Embryonic facial prominence (tissue), 1 donor: ENCODE data around the gene ELFN1.

ENCODE experiments used
- DNase-seq: peaks from one replicate; pipeline ENCODE4 v3.0.0-alpha.2; 2016; ENCODE audit errors: extremely low spot score

ELFN1 gene

DNA sequence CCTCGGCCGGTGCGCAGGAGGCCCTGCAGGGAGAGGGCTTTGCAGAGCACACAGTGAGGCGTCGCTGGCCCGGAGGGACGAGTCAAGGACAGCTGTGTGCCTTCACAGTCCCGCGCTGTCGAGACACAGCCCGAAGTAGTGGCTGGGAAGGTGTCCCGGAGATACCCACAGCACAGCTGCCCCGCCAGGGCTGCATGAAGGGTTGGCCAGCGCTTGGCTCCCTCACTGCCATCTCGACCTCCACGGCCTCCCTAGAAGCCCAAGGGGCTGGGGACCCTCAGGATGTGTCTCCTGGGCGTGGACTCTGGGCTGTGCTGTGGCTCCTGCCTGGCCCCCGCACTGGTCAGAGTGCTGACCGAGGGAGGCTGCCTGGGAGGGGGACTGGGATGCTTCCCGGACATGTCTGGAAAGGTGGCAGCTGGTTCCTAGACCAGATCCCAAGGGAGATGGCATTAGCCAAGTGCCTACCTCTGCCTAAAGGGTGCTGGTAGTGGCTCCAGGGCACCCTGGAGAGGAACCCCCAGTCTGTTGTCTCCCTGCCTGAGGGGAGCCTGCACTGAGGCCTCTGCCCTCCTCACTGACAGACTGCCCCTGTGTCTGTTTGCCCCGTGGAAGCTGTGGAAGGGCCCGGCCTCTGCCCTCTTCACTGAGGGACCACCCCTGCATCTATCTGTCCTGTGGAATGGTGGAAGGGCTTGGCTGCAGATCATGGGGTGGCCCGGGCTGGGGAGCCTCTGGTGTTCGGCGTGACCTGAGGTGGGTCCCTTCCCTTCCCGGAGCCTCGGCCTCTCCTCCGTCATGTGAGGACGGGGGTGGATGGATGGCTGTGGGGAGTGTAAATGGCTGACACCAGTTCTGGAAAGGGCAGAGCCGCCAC lies 5.8 kb downstream of the ELFN1 start:
- DNase-seq = no peak

DNA sequence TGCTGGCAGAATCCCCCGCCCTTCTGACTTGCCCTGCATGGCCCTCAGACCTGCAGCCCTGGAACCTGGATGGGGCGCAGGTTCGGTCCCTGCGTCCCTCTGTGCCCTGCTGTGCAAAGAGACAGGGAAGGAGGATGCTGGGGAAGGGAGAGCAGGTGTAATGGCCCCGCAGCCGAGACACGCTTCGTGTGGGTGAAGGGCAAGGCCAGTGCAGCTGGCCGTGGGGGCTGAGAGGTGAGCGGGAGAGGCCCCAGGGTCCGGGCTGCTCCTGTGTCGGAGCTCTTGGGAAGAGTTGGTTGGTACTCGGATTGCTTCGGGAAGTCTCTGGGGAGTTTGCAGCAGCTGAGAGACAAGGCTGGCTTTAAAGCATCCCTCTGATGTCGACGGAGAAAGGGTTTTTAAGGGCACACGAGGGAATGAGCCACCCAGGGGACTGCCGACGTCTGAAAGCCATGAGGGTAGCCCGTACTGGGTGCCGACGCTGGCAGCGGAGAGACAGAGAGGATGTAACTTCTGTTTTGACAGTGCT lies 6.5 kb downstream of the ELFN1 start:
- no peak for DNase-seq

DNA sequence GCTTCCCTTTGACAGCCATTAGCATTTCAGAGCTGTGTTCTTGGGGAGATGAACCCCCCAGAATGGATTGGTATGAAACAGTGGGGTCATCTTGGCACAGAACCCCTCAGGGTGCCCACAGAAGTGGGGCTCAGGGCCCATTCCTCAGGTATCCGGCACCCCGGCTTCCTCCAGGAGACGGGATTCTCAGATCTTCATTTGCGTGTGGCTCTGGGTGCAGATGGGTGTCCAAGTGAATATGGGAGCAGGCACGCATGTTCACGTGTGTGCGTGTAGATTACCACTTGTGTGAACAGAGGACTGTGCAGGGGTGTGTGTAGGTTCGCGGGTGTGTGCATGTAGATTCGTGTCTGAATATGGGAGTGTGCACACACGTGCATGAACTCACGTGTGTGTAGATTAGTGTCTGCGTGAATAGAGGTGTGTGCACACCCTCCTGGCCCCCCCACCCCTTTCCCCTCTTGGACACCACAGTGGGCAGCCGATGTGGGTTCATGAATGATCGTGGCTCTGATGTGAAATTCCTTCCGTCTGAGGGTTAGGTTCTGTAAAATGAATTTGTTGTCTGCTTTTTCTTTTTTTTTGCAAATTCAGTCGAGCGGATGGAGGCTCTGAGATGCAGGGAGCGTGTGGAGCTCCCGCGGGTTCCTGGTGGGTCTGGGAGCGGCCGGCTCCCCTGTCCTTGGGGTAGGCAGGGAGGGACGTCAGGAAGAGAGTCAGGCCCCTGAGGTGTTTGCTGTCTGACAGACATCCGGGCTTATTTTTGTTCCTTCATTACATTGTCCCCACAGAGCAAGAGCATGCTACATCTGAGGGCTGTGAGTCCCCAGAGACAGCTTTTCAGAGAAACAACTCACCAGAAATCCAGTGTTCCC lies 7.4 kb downstream of the ELFN1 start:
- no peak for DNase-seq

DNA sequence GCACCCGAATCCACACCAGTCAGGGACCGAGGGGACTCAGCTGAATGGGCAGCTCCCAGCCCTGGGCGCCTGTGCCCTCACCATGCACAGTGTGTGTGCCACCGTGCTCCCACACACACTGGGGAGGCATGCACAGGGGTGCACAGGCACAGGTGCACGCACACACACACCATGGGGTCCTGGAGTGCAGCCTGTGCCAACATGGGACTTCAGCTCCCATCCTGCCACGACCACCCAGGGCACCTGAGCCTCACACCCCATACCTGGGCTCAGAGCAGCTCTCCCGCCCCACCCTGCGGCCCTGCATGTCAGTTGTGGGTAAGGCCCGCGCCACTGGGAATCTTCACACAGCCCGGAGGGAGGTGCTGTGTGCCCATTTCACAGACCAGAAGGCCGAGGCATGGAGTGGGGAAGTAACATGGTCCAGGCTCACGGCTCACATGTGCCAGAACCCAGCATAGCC lies 8.0 kb downstream of the ELFN1 start:
- DNase-seq = no peak

DNA sequence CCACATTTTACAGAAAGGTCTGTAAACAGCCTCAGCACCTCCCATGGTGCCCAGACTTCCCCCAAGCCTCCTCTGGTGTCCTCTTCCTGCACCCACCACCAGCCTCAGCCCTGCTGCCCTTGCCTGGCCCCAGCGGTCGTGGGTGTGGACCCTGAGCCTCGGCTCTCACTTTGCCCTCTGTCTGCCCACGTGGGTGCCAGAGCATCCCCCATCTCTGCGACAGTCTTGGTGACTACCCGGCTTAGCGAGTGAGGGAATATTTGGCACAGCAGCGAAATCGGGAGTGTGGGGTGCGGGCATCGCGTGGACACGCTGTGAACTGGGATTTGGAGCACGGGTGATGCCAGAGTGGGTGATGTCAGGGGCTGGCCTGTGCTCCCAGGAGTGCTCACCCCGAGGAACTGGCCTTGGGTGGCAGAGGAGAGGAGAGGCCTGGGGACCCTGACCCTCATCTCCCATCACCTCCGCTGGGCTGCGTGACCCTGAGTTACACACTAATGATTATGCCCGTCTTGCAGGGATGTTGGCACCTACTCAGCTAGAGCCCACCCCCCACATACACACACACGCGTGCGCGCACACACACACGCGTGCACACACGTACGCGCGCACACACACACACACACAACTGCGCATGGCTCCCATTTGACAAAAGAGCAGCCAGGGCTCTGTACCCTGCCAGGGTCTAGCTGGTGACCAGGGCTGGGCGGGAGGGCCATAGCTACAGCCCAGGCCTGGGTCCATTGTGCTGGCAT lies 8.7 kb downstream of the ELFN1 start:
- no peak for DNase-seq

DNA sequence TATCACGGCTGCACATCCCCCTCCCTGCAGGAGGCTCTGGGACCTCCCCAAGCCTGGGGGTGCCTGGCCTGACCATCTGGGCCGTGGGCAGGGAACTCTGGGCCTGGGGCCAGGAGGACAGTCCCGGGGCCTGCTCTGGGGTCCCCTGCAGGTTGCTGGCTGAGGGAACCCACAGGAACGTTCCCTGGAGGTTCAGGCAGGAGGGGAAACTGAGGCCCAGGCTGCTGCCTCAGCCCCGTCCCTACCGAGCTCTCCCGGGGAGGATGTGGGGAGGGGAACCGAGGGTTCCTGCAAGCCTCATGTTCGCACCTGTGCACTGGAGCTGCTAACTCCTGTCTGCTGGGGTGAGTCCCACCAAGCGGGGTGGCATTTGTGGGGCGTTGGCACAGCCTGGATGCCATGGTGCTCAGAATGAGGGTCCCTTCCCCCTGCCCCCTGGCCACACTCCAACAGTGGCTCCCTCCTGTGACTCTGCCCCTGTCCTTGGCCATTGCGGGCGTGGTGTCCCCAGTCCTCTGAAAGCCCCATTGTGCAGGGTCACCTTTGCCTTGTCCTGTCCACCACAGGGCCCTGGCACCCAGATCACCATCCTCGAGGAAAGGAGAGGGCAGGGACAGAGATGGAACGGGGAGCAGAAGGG lies 9.4 kb downstream of the ELFN1 start:
- DNase-seq = no peak

DNA sequence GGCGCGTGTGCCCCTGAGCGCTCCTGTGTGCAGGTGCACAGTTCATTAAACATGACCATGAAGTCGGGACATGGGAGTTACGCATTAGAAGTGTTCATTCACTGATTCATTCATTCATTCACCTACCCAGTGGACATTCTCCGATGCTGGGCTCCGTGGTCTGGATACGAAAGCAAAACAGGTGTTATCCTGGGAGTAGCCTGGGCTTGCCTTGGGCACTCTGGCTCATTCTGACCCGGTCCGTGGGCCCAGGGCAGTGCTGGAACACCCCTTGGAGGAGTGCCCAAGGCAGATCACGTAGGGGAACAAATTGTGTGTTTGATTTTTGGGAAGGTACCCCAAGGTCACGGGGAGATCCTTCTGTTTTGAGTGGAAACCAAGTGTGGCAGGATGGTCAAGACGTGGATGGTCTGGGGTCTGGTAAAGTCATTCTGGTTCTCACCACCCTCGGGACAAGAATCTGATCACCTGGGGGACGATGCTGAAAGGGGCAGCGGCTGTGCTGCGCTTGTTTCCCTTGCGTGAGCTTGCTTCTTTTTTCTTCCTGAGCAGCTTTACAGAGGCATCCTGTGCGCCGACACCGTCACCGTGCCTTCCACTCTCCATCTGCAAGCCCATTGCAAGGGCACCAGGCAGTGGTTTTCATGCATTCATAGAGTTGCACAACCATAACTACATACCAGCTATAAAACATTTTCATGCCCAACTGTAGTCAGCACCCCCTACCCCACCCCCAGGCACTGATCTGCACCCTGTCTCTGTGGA lies 10.1 kb downstream of the ELFN1 start:
- no peak for DNase-seq

DNA sequence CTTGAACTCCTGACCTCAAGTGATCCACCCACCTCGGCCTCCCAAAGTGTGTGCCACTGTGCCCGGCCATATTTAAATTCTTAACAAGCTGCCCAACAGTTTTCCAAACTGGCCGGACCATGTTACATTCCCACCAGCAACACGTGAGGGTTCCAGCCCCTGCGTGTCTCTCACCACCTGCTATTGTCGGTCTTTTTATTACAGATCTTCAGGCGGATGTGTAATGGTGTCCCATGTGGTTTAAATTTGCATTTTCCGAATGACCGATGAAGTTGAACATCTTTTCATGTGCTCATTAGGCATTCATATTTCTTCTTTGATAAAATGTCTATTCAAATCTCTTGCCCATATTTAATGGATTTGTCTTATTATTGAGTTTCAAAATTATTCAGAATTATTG lies 11.5 kb downstream of the ELFN1 start:
- DNase-seq = no peak

DNA sequence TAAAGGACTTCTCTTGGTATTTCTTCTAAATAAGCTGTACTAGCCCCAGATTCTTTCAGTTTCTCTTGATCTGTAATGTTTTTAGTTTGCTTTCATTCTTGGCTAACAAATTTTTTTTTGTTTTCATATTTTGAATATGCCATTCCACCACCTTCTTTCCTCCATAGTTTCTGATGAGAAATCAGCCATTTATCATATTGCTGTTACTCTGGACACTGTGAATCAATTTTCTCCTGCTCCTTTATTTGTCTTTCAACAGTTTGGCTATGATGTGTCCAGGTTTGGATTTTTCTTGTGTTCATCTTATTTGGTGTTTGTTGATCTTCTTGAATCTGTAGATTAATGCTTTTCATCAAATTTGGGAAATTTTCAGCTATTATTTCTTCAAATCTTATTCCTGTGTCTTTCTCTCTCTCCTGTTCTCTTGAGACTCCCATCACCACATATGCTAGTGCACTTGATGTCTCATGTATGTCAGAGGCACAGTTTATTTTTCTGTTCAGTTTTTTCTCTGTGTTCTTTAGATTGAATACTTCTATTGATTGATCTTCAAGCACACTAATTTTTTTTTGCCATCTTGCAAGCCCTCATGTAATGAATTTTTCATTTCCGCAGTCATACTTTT lies 15.0 kb downstream of the ELFN1 start:
- DNase-seq = no peak

DNA sequence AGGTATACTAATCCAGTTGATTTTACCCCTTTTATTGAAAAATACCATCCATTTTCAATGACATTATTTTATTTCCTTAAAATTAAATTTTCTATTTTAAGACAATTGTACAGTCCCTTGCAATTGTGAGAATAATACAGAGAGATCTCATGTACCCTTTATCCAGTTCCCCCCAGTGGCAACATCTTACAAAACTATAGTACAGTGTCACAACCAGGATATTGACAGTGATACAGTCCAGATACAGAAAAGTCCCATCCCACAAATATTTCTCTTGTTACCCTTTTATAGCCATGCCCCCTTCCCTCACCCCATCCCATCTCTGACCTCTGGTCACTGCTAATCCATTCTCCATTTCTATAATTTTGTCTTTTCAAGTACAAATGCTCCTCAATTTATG lies 18.5 kb downstream of the ELFN1 start:
- DNase-seq = no peak

DNA sequence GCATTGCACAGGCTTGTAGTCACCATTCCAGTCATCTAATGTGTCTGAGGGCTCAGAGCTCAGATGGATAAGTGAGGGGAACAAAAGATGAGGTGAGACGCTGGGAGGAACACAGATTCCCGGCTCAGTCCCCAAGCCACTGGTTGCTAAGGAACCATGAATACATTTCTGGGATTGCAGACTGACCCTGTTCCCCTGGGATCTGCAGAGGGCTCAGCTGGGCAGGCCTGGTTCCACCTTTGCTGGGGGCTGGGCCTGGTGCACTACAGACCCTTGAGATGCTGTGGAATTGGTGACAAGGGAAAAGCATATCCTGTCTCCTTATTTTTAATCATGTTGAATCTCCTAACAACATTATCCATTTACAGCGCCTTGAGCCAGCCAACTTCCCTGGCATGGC lies 19.2 kb downstream of the ELFN1 start:
- DNase-seq = no peak

DNA sequence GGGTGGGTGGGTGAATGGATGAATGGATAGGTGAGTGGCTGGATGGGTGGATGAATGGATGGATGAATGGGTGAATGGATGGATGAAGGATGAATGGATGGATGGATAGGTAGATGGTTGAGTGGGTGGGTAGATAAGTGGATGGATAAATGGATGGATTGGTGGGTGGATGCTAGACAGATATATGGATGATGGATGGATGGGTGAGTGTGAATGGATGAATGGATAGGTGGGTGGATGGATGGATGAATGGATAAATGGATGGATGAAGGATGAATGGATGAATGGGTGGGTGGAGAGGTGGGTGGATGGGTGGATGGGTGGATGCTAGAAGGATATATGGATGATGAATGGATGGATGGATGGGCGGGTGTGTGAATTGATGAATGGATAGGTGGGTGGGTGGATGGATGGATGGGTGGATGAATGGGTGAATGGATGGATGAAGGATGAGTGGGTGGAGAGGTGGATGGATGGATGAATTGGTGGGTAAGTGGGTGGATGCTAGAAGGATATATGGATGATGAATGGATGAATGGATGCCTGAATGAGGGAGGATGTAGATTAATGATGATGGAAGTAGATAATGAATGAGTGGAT lies 20.4 kb downstream of the ELFN1 start:
- no peak for DNase-seq

DNA sequence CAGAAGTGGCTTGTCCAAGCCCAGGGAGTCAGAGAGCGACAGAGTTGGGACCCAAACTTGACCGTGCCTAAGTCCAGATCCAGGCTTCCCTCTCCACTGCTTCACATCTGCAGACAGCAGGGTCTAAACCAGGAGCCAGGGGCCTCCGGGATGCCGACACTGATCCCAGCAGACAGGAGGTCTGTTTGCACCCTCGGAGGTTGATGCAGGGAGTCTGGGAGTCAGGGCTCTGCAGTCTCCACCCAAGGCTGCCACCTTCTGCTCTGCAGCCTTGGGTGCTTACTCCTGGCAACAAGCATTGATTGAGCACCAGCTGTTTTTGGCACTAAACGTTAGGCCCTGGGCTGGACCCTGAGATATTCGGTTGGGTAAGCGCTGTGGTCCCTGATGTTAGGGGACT lies 21.0 kb downstream of the ELFN1 start:
- no peak for DNase-seq

DNA sequence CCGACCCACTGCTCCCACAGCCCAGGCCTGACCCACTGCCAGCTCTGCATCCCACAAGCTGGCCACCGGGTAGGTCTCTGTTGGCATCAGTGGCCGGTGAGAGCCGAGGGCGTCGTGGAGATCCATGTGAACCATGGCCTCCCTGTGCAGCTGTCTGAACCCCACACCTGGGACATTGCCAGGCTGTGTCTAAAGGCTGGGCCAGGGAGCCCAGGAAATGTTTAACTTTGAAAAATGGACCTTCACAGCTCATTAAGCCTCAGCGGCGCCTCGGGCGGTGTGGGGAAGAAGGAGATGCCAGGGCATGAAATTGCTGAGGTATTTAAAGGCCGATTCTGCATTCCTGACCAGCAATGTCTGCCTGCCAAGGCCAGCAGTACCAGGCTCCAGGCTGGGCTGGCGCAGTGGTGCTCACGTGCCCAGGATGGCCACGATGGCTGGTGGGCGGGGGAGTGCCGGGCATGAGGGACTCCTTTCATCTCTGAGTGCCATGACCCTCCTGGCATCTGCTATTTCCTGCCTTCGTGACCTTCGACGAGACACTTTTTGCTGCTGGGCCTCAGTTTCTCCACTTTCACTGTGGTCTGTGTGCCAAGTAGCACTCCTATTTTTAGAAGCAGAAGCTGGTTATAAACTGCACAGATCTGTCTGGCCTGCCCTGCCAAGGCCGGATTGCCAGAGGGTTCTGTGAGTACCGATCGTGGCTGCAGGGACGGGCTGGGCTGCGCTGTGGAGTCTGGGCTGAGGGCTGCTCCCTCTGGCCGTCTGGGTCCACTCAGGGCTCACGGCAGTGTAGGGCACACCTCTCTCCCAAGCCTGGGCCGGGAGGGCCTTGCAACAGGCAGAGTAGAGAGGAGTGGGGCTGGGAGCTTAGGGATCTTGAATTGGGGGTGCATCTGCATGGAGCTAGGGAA lies 21.8 kb downstream of the ELFN1 start:
- no peak for DNase-seq

DNA sequence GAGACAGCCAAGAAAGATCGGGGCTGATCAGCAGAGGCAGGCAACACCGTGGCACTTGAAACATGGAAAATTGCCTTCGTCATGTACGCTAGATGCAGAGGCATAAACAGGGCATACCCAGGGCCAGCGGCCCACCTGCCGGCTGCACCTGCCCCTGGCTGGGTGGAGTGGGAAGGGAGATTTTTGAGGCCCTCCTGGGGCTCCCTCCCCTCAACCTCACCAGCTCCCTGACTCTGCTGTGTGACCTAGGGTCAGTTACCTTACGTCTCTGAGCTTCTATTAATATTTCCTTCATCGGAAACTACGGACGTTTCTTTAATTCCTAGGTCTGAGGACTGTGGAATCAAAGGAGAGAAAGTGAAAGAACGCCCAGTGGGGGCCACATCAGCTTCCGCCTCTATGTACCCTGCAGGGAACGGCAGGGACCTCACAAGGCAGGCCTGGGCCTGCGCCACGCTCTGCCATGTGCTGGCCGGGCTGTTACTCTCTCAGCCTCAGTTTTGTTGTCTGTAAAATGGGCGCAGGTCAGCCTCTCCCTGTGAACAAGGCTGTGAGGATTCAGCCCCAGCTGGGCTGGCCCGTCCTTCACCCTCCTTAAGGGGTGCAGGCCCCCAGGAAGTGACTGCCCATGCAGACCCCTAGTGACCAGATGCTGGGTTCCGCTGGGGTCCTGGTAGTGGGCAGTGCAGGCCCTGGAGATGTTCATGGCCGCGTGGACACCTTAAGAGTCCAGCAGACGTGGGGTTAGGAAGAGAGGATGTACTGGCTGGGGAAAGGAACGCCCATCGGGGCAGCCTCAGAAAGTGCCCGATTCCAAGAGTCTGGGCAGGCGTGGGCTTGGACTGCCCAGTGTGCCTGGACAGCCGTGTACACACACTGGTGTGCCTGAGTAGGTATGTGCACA lies 22.7 kb downstream of the ELFN1 start:
- no peak for DNase-seq

DNA sequence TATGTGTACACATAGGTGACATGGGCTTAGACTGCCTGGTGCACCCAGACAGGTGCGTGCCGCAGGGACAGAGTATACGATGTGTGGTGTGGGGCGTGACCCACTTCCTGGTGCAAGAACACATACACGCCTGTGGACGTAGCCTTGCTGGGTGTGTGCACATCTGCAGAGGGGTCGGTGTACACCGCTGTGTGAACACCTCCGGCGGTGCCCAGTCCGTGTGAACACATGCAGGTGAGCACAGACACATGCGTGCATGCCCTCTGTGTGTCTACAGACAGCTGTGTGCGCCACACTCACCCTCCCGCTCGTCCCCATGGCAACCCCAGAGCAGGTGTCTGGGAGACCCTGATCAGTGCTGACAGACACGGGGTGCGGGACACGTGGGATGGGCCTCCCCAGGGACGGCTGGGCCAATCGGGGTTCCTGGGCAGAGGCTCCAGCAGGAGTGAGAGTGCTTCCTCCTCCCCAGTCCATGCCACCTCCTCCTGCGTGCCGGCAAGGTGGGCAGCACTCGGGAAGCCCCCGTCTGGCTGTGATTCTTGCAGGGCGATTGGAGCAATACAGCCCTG lies 23.4 kb downstream of the ELFN1 start:
- DNase-seq = no peak

DNA sequence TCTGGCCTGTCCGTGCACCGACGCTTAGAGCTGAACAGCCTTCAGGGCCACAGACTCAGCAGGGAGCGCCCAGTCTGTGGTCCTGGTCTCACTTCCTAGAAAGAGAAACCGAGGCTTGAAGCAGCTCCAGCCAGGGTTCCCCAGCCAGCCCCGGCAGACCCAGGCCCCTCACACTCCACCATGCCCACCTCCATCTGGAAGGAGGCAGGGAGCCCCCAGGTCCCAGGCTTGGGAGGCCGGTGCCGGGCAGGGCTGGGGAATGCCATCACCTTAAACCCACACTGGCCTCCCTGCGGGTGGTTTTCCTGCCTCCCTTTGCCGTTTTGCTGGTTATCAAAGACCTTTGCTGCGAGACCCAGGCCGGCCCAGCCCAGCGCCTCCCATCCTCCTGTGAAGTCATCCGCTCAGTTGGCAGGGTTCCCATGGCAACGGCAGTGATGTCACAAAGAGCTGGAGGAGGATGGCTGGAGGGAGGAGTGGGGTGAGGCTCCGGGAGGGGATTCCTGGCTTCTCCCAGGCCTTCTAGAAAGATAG lies 24.0 kb downstream of the ELFN1 start:
- DNase-seq = peak; percentile 55
